ENCODE results near the gene EXOC6B.

Gene EXOC6B

GRCh38 chr2:72785517-72785916, 40.3 kb downstream of the EXOC6B start:
- peaks cover 6% of the 10 kb centered on the region for H3K9me3 Mint-ChIP-seq
- peaks cover 5% of the 10 kb centered on the region for H3K4me1 Mint-ChIP-seq

GRCh38 chr2:72782520-72782919, 43.3 kb downstream of the EXOC6B start:
- Mint-ChIP-seq H3K27ac (no peak overlapping the region), H3K4me1 (peaks cover 5% of the 10 kb centered on the region), H3K36me3 (peaks cover 30% of the 10 kb centered on the region), H3K4me3 (no peak overlapping the region), H3K27me3 (no peaks in the 10 kb centered on the region), H3K9me3 (peaks cover 10% of the 10 kb centered on the region)
- no peak for ATAC-seq

More at GRCh38 chr2:72785517-72785916, 40.3 kb downstream of the EXOC6B start:
- Mint-ChIP-seq H3K27ac (no peak overlapping the region), H3K27me3 (no peaks in the 10 kb centered on the region), H3K36me3 (peaks cover 21% of the 10 kb centered on the region), H3K4me3 (no peak overlapping the region)
- ATAC-seq: no peak

- Mint-ChIP-seq H3K4me1 (peaks cover 5% of the 10 kb centered on the region), H3K36me3 (peaks cover 30% of the 10 kb centered on the region), H3K4me3 (no peak overlapping the region), H3K27me3 (no peaks in the 10 kb centered on the region), H3K27ac (no peak overlapping the region), H3K9me3 (peaks cover 10% of the 10 kb centered on the region)
- ATAC-seq: no peak
Observed at GRCh38 chr2:72781480-72781879, 44.4 kb downstream of the EXOC6B start.

- Mint-ChIP-seq H3K27ac (no peak overlapping the region), H3K4me3 (no peak overlapping the region), H3K4me1 (peaks cover 5% of the 10 kb centered on the region), H3K27me3 (no peaks in the 10 kb centered on the region), H3K36me3 (peaks cover 30% of the 10 kb centered on the region), H3K9me3 (peaks cover 10% of the 10 kb centered on the region)
- ATAC-seq: no peak
Observed at GRCh38 chr2:72780477-72780876, 45.4 kb downstream of the EXOC6B start.

- no peak for ATAC-seq
- Mint-ChIP-seq H3K4me3 (no peak overlapping the region), H3K36me3 (peaks cover 20% of the 10 kb centered on the region), H3K27ac (no peak overlapping the region), H3K4me1 (peaks cover 5% of the 10 kb centered on the region), H3K27me3 (no peaks in the 10 kb centered on the region), H3K9me3 (peaks cover 7% of the 10 kb centered on the region)
Observed at GRCh38 chr2:72779495-72779894, 46.3 kb downstream of the EXOC6B start.

- H3K27me3 Mint-ChIP-seq: no peaks in the 10 kb centered on the region
- peaks cover 4% of the 10 kb centered on the region for H3K9me3 Mint-ChIP-seq
- ATAC-seq: no peak
- H3K27ac Mint-ChIP-seq: no peak overlapping the region
- no peak overlapping the region for H3K4me3 Mint-ChIP-seq
- peaks cover 9% of the 10 kb centered on the region for H3K36me3 Mint-ChIP-seq
- peaks cover 5% of the 10 kb centered on the region for H3K4me1 Mint-ChIP-seq
Observed at GRCh38 chr2:72778410-72778809, 47.4 kb downstream of the EXOC6B start.

GRCh38 chr2:72770879-72771461, 54.9 kb downstream of the EXOC6B start:
- Mint-ChIP-seq H3K27me3 (no peaks in the 10 kb centered on the region), H3K27ac (no peak overlapping the region), H3K4me3 (no peak overlapping the region), H3K9me3 (no peaks in the 10 kb centered on the region), H3K36me3 (peaks cover 6% of the 10 kb centered on the region), H3K4me1 (no peaks in the 10 kb centered on the region)
- no peak for ATAC-seq

GRCh38 chr2:72765997-72766609, 59.7 kb downstream of the EXOC6B start:
- H3K36me3 Mint-ChIP-seq: peaks cover 24% of the 10 kb centered on the region
- no peaks in the 10 kb centered on the region for H3K4me1 Mint-ChIP-seq
- no peak overlapping the region for H3K4me3 Mint-ChIP-seq
- no peak for ATAC-seq
- peaks cover 6% of the 10 kb centered on the region for H3K9me3 Mint-ChIP-seq
- H3K27me3 Mint-ChIP-seq: no peaks in the 10 kb centered on the region
- H3K27ac Mint-ChIP-seq: no peak overlapping the region

GRCh38 chr2:72762276-72762675, 63.6 kb downstream of the EXOC6B start:
- no peaks in the 10 kb centered on the region for H3K4me1 Mint-ChIP-seq
- no peaks in the 10 kb centered on the region for H3K27me3 Mint-ChIP-seq
- H3K36me3 Mint-ChIP-seq: peaks cover 34% of the 10 kb centered on the region
- no peak overlapping the region for H3K4me3 Mint-ChIP-seq
- no peak for ATAC-seq
- no peak overlapping the region for H3K27ac Mint-ChIP-seq
- H3K9me3 Mint-ChIP-seq: peaks cover 6% of the 10 kb centered on the region

- no peak for ATAC-seq
- Mint-ChIP-seq H3K4me1 (no peaks in the 10 kb centered on the region), H3K9me3 (peaks cover 6% of the 10 kb centered on the region), H3K27me3 (no peaks in the 10 kb centered on the region), H3K27ac (no peak overlapping the region), H3K4me3 (no peak overlapping the region), H3K36me3 (peaks cover 28% of the 10 kb centered on the region)
Observed at GRCh38 chr2:72759755-72760154, 66.1 kb downstream of the EXOC6B start.

GRCh38 chr2:72757177-72757775, 68.6 kb downstream of the EXOC6B start:
- no peaks in the 10 kb centered on the region for H3K9me3 Mint-ChIP-seq
- H3K27me3 Mint-ChIP-seq: no peaks in the 10 kb centered on the region
- no peak for ATAC-seq
- peaks cover 18% of the 10 kb centered on the region for H3K36me3 Mint-ChIP-seq
- H3K27ac Mint-ChIP-seq: no peak overlapping the region
- no peak overlapping the region for H3K4me3 Mint-ChIP-seq
- H3K4me1 Mint-ChIP-seq: no peaks in the 10 kb centered on the region

- no peaks in the 10 kb centered on the region for H3K9me3 Mint-ChIP-seq
- H3K27ac Mint-ChIP-seq: no peak overlapping the region
- no peak for ATAC-seq
- H3K4me1 Mint-ChIP-seq: no peaks in the 10 kb centered on the region
- H3K27me3 Mint-ChIP-seq: no peaks in the 10 kb centered on the region
- H3K36me3 Mint-ChIP-seq: peaks cover 8% of the 10 kb centered on the region
- H3K4me3 Mint-ChIP-seq: no peak overlapping the region
Observed at GRCh38 chr2:72755647-72756423, 70.0 kb downstream of the EXOC6B start.

GRCh38 chr2:72754628-72755320, 71.1 kb downstream of the EXOC6B start:
- H3K36me3 Mint-ChIP-seq: no peaks in the 10 kb centered on the region
- H3K4me1 Mint-ChIP-seq: no peaks in the 10 kb centered on the region
- no peaks in the 10 kb centered on the region for H3K9me3 Mint-ChIP-seq
- no peak overlapping the region for H3K27ac Mint-ChIP-seq
- ATAC-seq: no peak
- H3K4me3 Mint-ChIP-seq: no peak overlapping the region
- no peaks in the 10 kb centered on the region for H3K27me3 Mint-ChIP-seq

GRCh38 chr2:72750977-72751639, 74.7 kb downstream of the EXOC6B start:
- H3K4me3 Mint-ChIP-seq: no peak overlapping the region
- no peaks in the 10 kb centered on the region for H3K9me3 Mint-ChIP-seq
- no peak overlapping the region for H3K27ac Mint-ChIP-seq
- ATAC-seq: no peak
- H3K4me1 Mint-ChIP-seq: no peaks in the 10 kb centered on the region
- no peaks in the 10 kb centered on the region for H3K27me3 Mint-ChIP-seq
- no peaks in the 10 kb centered on the region for H3K36me3 Mint-ChIP-seq

GRCh38 chr2:72750466-72750865, 75.4 kb downstream of the EXOC6B start:
- no peaks in the 10 kb centered on the region for H3K4me1 Mint-ChIP-seq
- ATAC-seq: no peak
- no peak overlapping the region for H3K4me3 Mint-ChIP-seq
- no peak overlapping the region for H3K27ac Mint-ChIP-seq
- no peaks in the 10 kb centered on the region for H3K36me3 Mint-ChIP-seq
- no peaks in the 10 kb centered on the region for H3K9me3 Mint-ChIP-seq
- H3K27me3 Mint-ChIP-seq: no peaks in the 10 kb centered on the region

All from stimulated activated memory B cell treated with anti-CD40 and anti-IgM and Interleukin-4, amounts not matched to agents 10 μg/mL and 1 μg/mL and 100 μg/mL, for 72 hours (primary cell).